ENCODE results near the gene JMJD8.

Gene JMJD8

GRCh38 chr16:648071-648780, 35.9 kb downstream of the JMJD8 start (continued):
- TF ChIP-seq IKZF3 (tag by site-specific recombination; IDR thresholded peaks at IDR 0.05): peak; percentile 30; the same call in 1 of the 2 replicates
- TF ChIP-seq ZNF624 (tag by site-specific recombination; IDR thresholded peaks at IDR 0.05): no peak
- TF ChIP-seq OSR2 (tag by site-specific recombination; IDR thresholded peaks at IDR 0.05): no peak
- TF ChIP-seq ZNF221 (tag by site-specific recombination; IDR thresholded peaks at IDR 0.05; ENCODE audit: borderline replicate concordance): no peak
- peak; percentile 74 for TF ChIP-seq ZNF341 (tag by site-specific recombination; IDR thresholded peaks at IDR 0.05; ENCODE audit: low read depth)
- TF ChIP-seq PRDM10 (tag by site-specific recombination; IDR thresholded peaks at IDR 0.05): no peak
- no peak for TF ChIP-seq ZNF549 (tag by site-specific recombination; IDR thresholded peaks at IDR 0.05)
- no peak for TF ChIP-seq ZFP41 (tag by site-specific recombination; IDR thresholded peaks at IDR 0.05; ENCODE audit: borderline replicate concordance)
- no peak for TF ChIP-seq ZNF416 (tag by site-specific recombination; IDR thresholded peaks at IDR 0.05)
- peak; percentile 94 for TF ChIP-seq CTCF (tag by site-specific recombination; IDR thresholded peaks at IDR 0.05)
- no peak for TF ChIP-seq ZNF747 (tag by site-specific recombination; IDR thresholded peaks at IDR 0.05)
- peak; percentile 84 for TF ChIP-seq ZIC2 (tag by site-specific recombination; IDR thresholded peaks at IDR 0.05)
- no peak for TF ChIP-seq ZNF670 (tag by site-specific recombination; IDR thresholded peaks at IDR 0.05; ENCODE audit: low read depth)
- no peak for TF ChIP-seq ZBTB7A (tag by site-specific recombination; IDR thresholded peaks at IDR 0.05; ENCODE audit: low read depth)
- TF ChIP-seq ZNF394 (tag by site-specific recombination; IDR thresholded peaks at IDR 0.05; ENCODE audit: borderline replicate concordance): peak; percentile 39; the same call in 1 of the 2 replicates
- TF ChIP-seq ZNF701 (tag by site-specific recombination; IDR thresholded peaks at IDR 0.05): no peak
- TF ChIP-seq ELK4 (IDR thresholded peaks at IDR 0.05; ENCODE audit: borderline replicate concordance, low read depth, low read length): no peak
- TF ChIP-seq ZNF112 (tag by site-specific recombination; IDR thresholded peaks at IDR 0.05): no peak
- TF ChIP-seq ZNF596 (tag by site-specific recombination; IDR thresholded peaks at IDR 0.05): no peak
- TF ChIP-seq ZBTB6 (tag by site-specific recombination; IDR thresholded peaks at IDR 0.05): no peak
- TF ChIP-seq ZNF548 (tag by site-specific recombination; IDR thresholded peaks at IDR 0.05): no peak
- 0 out of 2 replicates have a peak, but pooled peaks have one; percentile 43 for TF ChIP-seq PATZ1 (tag by site-specific recombination; IDR thresholded peaks at IDR 0.05)
- TF ChIP-seq ZNF350 (tag by site-specific recombination; IDR thresholded peaks at IDR 0.05): no peak
- TF ChIP-seq ZNF214 (tag by site-specific recombination; IDR thresholded peaks at IDR 0.05; ENCODE audit: borderline replicate concordance): no peak
- TF ChIP-seq ZNF292 (tag by site-specific recombination; IDR thresholded peaks at IDR 0.05; ENCODE audit: borderline replicate concordance, low read depth): no peak
- no peak for TF ChIP-seq ZNF600 (tag by site-specific recombination; IDR thresholded peaks at IDR 0.05)
- TF ChIP-seq ZBTB1 (tag by site-specific recombination; IDR thresholded peaks at IDR 0.05): no peak
- peak; percentile 69 for TF ChIP-seq EGR2 (tag by site-specific recombination; IDR thresholded peaks at IDR 0.05; ENCODE audit: low read depth)
- no peak for TF ChIP-seq ZFP69B (tag by site-specific recombination; IDR thresholded peaks at IDR 0.05)

Data from HEK293 (cell line).